Coronary artery (tissue), 2 donors: ENCODE data around the gene SEPTIN5.

ENCODE experiments used
- DNase-seq: peaks from one replicate; pipeline ENCODE4 v3.0.0-alpha.2; 2017; ENCODE audit warnings: low spot score
- H3K27ac ChIP-seq, 2 donors: fragments of 200-600 bp; sonication (generic); one replicate each; pipeline ENCODE4 v1.5.1; 2016 to 2019
- H3K4me3 ChIP-seq: fragments of 200-600 bp; sonication (generic); 2 replicates; pipeline ENCODE4 v1.5.1; 2016; ENCODE audit warnings: mild to moderate bottlenecking, moderate library complexity
- TF ChIP-seq, protein P1 (sequence below): fragments of 200-600 bp; sonication (generic); IDR thresholded peaks from one replicate; pipeline ENCODE4 v1.5.1; 2019; ENCODE audit warnings: antibody characterized with exemption

SEPTIN5 gene

DNA sequence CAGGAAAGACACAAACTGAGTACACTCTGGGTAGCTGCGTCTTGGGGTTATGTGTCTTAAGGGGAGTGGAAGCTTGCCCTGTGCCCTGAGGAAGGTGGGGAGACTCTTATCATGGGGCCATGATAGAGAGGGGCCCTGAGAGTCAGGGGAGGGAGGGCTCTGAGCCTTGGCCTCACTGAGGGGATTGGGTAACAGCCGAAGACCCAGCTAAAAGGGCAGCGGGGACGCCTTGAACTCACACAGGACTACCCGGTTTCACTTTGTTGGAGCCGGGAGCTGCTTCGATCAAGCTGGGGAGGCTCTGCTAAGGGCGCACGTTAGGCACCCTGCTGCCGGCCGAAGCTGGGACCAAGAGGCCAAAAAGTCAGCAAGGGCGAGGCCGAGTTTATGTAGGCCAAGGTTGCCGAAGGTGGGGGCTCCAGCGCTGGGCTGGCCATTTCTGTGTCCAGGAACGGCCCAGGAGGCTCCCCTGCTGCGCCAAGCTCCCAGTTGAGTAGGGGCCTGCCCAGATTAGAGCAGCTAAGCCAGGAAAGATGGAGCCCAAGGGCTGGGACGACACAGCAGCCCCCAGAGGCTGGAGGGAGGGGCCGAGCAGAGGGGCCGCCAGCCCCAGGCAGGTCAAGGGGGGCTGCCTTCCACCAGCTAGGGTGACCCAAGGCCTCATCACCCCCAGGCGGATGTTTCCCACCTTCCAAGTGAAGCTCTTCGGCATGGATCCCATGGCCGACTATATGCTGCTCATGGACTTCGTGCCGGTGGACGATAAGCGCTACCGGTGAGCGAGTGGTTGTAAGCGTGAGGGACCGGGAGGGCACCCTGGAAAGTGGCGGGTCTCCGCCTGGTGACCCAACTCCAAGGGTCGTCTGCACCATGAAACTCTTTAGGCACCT, 48.5 kb downstream of the SEPTIN5 start:
- no peak for DNase-seq
- H3K27ac ChIP-seq, result no peak overlapping the region
- TF ChIP-seq, protein P1, sequence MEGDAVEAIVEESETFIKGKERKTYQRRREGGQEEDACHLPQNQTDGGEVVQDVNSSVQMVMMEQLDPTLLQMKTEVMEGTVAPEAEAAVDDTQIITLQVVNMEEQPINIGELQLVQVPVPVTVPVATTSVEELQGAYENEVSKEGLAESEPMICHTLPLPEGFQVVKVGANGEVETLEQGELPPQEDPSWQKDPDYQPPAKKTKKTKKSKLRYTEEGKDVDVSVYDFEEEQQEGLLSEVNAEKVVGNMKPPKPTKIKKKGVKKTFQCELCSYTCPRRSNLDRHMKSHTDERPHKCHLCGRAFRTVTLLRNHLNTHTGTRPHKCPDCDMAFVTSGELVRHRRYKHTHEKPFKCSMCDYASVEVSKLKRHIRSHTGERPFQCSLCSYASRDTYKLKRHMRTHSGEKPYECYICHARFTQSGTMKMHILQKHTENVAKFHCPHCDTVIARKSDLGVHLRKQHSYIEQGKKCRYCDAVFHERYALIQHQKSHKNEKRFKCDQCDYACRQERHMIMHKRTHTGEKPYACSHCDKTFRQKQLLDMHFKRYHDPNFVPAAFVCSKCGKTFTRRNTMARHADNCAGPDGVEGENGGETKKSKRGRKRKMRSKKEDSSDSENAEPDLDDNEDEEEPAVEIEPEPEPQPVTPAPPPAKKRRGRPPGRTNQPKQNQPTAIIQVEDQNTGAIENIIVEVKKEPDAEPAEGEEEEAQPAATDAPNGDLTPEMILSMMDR, result no peak
- no peak overlapping the region for H3K4me3 ChIP-seq

DNA sequence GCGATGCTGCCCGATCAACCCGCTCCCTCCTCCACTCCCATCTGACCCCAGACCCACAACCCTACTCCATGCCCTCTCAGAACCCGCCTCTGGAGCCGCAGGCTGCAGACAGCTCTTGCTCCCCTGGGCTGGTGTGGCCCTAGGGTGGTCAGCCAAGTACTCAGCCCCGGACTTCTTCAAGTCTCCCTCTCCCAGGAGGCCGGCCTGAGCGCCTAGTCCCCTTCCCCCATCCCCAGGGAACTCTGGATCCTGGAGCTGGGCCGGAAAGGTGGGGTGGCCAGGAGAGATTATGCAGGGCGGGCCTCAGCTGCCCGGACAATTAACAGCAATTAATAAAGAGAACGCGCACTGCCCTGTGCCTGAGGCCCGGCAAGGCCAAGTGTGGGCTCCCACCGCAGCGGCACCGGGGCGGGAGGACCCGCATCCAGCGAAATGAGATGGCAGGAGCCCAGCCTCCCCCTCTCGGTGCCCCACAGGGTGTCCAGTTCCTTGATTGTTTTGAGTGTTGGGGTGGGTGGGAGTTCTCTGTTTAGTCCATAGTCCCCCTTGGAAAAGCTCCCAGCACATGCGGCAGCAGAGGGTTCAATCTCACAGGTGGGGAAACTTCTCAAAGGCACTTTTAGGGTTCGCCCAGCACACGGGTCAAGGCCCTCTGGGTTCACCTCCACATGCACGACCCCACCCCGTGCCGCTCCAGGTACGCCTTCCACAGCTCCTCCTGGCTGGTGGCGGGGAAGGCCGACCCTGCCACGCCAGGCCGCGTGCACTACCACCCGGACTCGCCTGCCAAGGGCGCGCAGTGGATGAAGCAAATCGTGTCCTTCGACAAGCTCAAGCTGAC, 49.4 kb downstream of the SEPTIN5 start:
- DNase-seq, result no peak
- Histone ChIP-seq H3K4me3 (no peak overlapping the region), H3K27ac (no peak overlapping the region)
- TF ChIP-seq, protein P1, result no peak

DNA sequence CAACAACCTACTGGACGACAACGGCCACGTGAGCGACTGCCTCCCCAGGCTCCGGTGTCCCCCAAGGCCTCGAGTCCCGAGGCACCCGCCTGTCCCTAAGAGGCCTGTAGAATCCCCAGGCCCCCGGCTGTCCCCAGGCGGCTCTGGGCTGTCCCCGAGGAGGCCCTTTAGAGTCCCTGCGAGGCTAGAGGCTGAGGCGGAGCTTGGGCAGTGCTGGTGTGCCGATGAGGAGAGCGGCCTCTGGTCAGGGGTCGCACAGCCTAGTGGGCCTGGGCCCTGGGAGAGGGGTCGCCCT, 49.9 kb downstream of the SEPTIN5 start:
- H3K4me3 ChIP-seq, result no peak overlapping the region

DNA sequence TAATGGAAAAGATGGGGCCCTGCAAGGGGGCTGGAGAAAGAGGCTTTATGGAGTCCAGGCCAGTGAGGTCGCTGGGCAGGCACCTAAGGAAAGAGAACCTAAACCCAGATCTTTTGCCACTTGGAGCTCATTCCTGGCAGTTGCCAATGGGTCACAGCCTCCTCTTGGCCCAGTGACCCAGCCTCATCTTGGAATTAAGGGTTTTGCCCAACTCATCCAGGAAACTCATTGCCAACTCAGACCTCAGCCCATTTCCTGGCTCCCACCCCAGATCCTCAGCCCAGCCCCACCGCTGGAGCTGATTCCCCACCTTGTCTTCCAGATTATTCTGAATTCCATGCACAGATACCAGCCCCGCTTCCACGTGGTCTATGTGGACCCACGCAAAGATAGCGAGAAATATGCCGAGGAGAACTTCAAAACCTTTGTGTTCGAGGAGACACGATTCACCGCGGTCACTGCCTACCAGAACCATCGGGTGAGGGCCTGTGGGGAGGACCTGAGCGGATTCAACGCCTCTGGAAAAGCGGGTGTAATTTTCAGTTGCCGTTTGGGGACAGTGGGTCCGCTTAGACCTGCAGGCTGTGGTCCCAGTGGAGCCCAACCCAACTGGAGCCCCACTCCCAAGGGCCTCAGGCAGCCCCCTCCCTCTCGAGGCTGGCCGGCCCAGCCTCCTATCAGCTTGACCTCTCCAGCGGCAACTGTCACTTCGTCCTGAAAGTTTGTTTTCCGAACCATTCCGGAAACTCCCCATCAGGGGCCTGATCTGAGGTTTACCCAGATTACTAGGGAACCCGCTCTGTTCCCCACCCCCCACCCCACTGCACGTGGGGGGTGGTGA, 50.6 kb downstream of the SEPTIN5 start:
- no peak overlapping the region for H3K27ac ChIP-seq
- H3K4me3 ChIP-seq, result no peak overlapping the region
- TF ChIP-seq, protein P1, result no peak
- no peak for DNase-seq

More for the DNA sequence above, 49.9 kb downstream of the SEPTIN5 start:
- TF ChIP-seq, protein P1, result no peak
- H3K27ac ChIP-seq, result no peak overlapping the region
- no peak for DNase-seq

DNA sequence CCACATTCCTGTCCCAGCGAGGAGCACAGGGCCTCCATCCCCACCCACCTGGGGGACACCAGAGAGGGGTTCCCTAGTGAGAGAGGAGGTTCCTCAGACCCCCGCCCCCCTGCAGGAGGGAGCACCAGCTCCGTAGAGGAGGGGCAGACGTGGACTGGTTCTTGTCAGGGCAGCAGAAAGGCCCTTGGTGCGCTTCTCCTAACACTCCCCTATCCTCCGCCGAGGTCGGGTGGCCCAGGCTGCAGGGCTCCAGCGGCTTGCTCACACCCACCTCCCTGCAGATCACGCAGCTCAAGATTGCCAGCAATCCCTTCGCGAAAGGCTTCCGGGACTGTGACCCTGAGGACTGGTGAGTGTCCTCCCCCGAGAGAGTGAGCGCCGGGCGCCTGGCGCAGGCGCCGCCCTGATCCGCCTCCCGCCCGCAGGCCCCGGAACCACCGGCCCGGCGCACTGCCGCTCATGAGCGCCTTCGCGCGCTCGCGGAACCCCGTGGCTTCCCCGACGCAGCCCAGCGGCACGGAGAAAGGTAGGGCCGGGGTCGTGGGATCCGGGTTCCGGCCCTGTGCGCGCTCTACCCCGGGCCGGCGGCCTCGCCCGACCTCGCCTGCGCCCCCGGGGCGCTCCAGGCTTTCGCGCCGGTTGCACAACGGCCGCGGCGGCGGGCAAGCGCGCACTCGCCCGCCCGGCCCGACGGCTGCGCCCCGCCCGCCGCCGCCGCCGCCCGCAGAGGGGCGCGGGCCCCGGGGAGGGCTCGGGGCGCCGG, 51.4 kb downstream of the SEPTIN5 start:
- peak overlapping the region; percentile 66 for H3K4me3 ChIP-seq

DNA sequence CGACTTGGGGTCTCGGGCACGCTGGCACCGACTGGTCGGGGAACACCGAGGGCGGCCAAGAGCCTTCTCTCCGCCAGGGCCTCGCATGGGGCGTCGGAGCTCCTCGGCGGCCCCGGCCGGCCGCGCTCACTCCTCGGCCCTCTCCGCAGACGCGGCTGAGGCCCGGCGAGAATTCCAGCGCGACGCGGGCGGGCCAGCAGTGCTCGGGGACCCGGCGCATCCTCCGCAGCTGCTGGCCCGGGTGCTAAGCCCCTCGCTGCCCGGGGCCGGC, 51.9 kb downstream of the SEPTIN5 start:
- TF ChIP-seq, protein P1, result no peak
- peak overlapping the region; percentile 66 for H3K4me3 ChIP-seq
- no peak for DNase-seq
- H3K27ac ChIP-seq, result peak overlapping the region in 1 of 2 donors; percentile 37

More for the DNA sequence above, 51.4 kb downstream of the SEPTIN5 start:
- TF ChIP-seq, protein P1, result no peak
- H3K27ac ChIP-seq, result peak overlapping the region in 1 of 2 donors; percentile 37
- DNase-seq, result no peak
